ENCODE data around the gene SLC6A7. TPM values are rescaled to one million over a fixed set of nuclear protein-coding genes. Genes with fewer than 3 reads are reported as not detected.

SLC6A7 gene
- polyA plus RNA-seq, 6 donors from 2014 or later = not detected

GRCh38 chr5:150181027-150181426, 8.8 kb upstream of the SLC6A7 start:
- Mint-ChIP-seq H3K27me3 (peaks cover 0 to 33% (median 25%) of the 10 kb centered on the region in 3 donors), H3K9me3 (no peaks in the 10 kb centered on the region), H3K4me3 (no peak overlapping the region), H3K4me1 (no peaks in the 10 kb centered on the region), H3K27ac (peak overlapping the region in 1 of 6 donors; percentile 28), H3K36me3 (no peaks in the 10 kb centered on the region)
- DNase-seq (no peak), ATAC-seq (ENCODE audit: low read depth in 2 of 2) (no peak)

DNA sequence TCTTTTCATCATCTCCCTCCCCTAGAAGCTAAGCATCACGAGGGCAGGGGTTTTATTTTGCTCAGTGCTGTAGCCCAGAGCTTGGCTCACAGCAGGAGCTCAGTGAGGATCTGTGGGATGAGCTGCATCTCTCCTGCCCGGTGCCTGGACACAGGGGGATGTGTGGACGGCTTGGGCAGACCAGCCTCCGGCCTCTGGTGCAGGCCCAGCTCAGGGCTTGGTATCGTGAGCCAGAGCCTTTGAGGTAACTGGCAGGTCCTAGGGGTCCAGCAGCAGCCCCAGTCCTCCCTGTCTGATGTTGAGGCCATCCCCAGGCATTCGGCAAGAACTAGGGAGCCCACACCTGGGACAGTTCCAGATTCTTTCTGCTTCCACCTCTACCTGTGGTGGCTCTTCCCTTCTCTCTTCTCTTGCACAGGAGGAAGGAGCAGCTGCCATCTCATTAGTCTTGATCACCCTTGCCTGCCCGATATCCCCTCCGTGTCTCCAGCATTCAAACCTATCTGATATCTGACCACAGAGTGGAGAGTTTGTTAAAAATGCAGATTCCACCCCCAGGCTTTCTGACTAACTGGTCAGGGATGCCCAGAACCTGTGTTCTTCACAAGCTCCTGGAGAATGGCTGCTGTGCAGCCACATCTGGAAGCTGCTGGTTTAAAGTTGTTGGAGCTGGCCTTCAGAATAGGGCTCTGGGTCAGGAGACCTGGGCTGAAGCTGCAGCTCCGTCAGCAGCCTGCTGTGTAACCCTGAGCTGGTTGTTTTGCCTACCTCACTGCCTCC, 7.9 kb upstream of the SLC6A7 start:
- H3K9me3 Mint-ChIP-seq = no peaks in the 10 kb centered on the region
- no peak for ATAC-seq (ENCODE audit: low read depth in 2 of 2)
- H3K4me3 Mint-ChIP-seq = no peak overlapping the region
- H3K27me3 Mint-ChIP-seq = peaks cover 5 to 39% (median 24%) of the 10 kb centered on the region in 3 donors
- H3K36me3 Mint-ChIP-seq = no peaks in the 10 kb centered on the region
- no peak for DNase-seq
- no peaks in the 10 kb centered on the region for H3K4me1 Mint-ChIP-seq
- H3K27ac Mint-ChIP-seq = peak overlapping the region in 2 of 6 donors; percentile 25 to 67

DNA sequence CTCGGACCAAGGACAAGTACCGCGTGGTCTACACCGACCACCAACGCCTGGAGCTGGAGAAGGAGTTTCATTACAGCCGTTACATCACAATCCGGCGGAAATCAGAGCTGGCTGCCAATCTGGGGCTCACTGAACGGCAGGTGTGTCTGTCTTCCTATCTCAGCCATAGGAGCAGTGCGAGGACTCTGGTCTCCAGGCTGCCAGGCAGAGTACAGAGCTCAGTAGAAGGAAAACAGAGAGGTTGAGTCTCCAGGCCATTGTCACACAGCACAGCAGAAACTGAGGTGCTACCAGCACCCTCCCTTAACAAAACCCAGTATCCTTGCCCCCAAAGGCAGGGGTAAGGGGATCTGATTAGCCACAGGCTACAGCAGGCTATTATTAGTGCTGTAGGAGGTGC, 7.1 kb upstream of the SLC6A7 start:
- H3K9me3 Mint-ChIP-seq = no peaks in the 10 kb centered on the region
- H3K27me3 Mint-ChIP-seq = peaks cover 10 to 48% (median 32%) of the 10 kb centered on the region in 3 donors
- no peak overlapping the region for H3K27ac Mint-ChIP-seq
- no peak overlapping the region for H3K4me3 Mint-ChIP-seq
- H3K36me3 Mint-ChIP-seq = no peaks in the 10 kb centered on the region
- DNase-seq = no peak
- no peak for ATAC-seq (ENCODE audit: low read depth in 2 of 2)
- no peaks in the 10 kb centered on the region for H3K4me1 Mint-ChIP-seq

GRCh38 chr5:150183436-150183835, 6.4 kb upstream of the SLC6A7 start:
- H3K36me3 Mint-ChIP-seq = no peaks in the 10 kb centered on the region
- no peak overlapping the region for H3K4me3 Mint-ChIP-seq
- H3K27me3 Mint-ChIP-seq = peaks cover 10 to 48% (median 38%) of the 10 kb centered on the region in 3 donors
- H3K27ac Mint-ChIP-seq = no peak overlapping the region
- no peaks in the 10 kb centered on the region for H3K4me1 Mint-ChIP-seq
- DNase-seq (no peak), ATAC-seq (ENCODE audit: low read depth in 2 of 2) (no peak)
- H3K9me3 Mint-ChIP-seq = no peaks in the 10 kb centered on the region

- Mint-ChIP-seq H3K27ac (no peak overlapping the region), H3K36me3 (no peaks in the 10 kb centered on the region), H3K27me3 (peaks cover 12 to 51% (median 43%) of the 10 kb centered on the region in 3 donors), H3K4me3 (no peak overlapping the region), H3K4me1 (no peaks in the 10 kb centered on the region), H3K9me3 (no peaks in the 10 kb centered on the region)
- DNase-seq (no peak), ATAC-seq (ENCODE audit: low read depth in 2 of 2) (no peak)
Measured at GRCh38 chr5:150184006-150184405, 5.9 kb upstream of the SLC6A7 start.

DNA sequence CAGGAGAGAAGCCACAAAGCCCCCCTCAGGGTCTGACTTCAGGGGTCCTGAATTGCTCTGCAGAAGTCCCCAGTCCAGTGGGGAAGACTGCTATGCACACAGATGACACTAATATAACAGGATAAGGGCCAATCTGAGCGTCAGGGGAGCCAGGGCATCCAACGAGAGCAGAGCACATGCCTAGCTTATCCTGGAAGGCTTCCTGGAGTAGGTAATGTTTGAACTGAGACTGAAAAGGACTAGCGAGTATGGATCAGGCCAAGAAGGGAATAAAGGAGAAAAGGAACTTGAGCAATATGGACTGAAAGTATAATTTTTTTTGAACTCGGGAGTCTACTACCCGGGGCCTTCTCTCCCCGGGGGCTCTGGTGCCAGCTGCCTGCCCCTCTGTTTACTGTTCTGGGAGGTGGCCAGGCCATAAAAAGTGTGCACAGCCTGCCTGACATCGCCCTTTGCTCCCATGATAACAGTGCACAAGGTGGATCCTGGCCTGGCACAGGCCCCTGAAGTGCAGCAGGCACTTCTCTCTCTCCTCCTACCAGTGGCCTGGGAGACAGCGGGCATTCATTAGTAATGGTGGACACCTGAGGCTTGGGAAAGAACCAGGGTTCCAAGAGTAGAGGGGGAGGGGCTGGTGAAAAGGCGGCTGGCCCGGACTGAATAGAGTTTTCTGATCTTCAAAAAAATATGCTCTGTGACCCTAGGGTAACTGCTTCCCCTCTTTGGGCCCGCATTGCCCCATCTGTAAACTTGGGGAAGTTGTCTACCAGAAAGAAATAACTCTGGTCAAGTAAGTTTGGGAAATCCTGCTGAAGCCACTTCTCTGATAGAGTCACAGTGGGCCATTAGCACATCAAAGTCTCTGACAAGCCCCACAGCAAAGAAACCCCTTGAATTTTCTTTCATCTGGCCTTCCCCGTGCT, 4.6 kb upstream of the SLC6A7 start:
- no peaks in the 10 kb centered on the region for H3K9me3 Mint-ChIP-seq
- no peak overlapping the region for H3K4me3 Mint-ChIP-seq
- ATAC-seq (ENCODE audit: low read depth in 2 of 2) (no peak), DNase-seq (no peak)
- H3K27ac Mint-ChIP-seq = peak overlapping the region in 1 of 6 donors; percentile 81
- no peaks in the 10 kb centered on the region for H3K36me3 Mint-ChIP-seq
- peaks cover 20 to 62% (median 54%) of the 10 kb centered on the region in 3 donors for H3K27me3 Mint-ChIP-seq
- H3K4me1 Mint-ChIP-seq = no peaks in the 10 kb centered on the region

GRCh38 chr5:150186137-150186536, 3.7 kb upstream of the SLC6A7 start:
- Mint-ChIP-seq H3K4me1 (no peaks in the 10 kb centered on the region), H3K36me3 (no peaks in the 10 kb centered on the region), H3K9me3 (no peaks in the 10 kb centered on the region), H3K27me3 (peaks cover 26 to 65% (median 63%) of the 10 kb centered on the region in 3 donors), H3K27ac (peak overlapping the region in 1 of 6 donors; percentile 52), H3K4me3 (no peak overlapping the region)
- ATAC-seq (ENCODE audit: low read depth in 2 of 2) (no peak), DNase-seq (no peak)

GRCh38 chr5:150186897-150187296, 3.0 kb upstream of the SLC6A7 start:
- H3K9me3 Mint-ChIP-seq = no peaks in the 10 kb centered on the region
- no peaks in the 10 kb centered on the region for H3K4me1 Mint-ChIP-seq

DNA sequence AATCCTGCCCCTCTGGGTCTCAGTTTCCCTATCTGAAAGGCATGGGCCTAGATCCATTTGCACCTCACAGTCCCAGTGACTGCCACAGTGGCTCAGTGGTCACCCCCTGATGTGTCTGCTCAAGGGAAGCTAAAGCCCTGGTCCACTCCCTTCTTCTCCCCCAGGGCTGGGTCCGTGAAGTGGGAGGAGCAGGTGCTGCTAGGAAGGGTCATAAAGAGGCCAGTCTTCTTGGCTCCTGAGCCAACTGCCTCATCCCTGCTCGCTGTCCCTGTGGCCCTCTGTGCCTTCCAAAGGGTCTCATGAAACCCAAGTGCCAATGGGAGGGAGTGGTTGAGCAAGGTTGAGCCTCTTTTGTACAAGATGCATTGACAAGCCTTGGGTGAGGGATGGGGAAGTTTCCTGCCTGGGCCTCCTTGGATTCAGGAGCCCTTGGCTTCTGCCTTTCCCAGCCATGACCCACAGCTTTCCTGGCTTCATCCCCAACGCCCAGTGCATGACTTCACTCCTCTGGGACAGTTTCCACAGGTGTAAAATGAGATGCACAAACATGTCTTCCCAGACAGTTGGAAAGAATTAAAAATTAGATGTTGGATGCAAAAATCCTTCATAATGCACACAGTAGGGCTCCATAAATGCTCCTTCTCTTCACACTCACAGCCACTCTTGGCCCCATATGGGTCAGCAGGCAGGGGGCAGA, 1.6 kb upstream of the SLC6A7 start:
- no peak overlapping the region for H3K4me3 Mint-ChIP-seq
- H3K9me3 Mint-ChIP-seq = no peaks in the 10 kb centered on the region
- no peaks in the 10 kb centered on the region for H3K4me1 Mint-ChIP-seq
- ATAC-seq (ENCODE audit: low read depth in 2 of 2) (no peak), DNase-seq (no peak)
- no peaks in the 10 kb centered on the region for H3K36me3 Mint-ChIP-seq
- H3K27ac Mint-ChIP-seq = no peak overlapping the region
- peaks cover 39 to 69% (median 63%) of the 10 kb centered on the region in 3 donors for H3K27me3 Mint-ChIP-seq

More at GRCh38 chr5:150186897-150187296, 3.0 kb upstream of the SLC6A7 start:
- no peak for ATAC-seq (ENCODE audit: low read depth in 2 of 2)
- H3K4me3 Mint-ChIP-seq = no peak overlapping the region
- no peak for DNase-seq
- H3K27me3 Mint-ChIP-seq = peaks cover 31 to 71% (median 64%) of the 10 kb centered on the region in 3 donors
- no peaks in the 10 kb centered on the region for H3K36me3 Mint-ChIP-seq
- peak overlapping the region in 1 of 6 donors; percentile 42 for H3K27ac Mint-ChIP-seq

DNA sequence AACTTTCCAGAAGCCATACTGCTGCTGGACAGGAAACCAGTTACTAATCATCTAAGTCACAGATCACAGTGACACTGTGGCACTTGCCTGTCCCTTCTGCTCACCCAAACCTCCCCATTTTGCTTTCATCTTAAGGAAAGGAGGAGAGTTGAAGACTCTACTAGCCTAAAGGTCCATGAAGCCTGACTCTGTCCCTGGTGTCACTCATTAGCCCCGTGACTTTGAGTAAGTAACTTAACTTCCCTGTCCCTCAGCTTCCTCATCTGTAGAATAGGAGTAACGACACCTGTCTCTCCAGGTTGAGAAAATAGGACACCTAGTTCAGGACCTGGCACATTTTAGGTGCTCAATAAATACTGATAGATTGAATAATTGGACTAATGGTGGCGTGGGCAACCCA, 536 bp upstream of the SLC6A7 start:
- Mint-ChIP-seq H3K27me3 (peaks cover 45 to 69% (median 69%) of the 10 kb centered on the region in 3 donors), H3K27ac (no peak overlapping the region), H3K9me3 (no peaks in the 10 kb centered on the region), H3K4me3 (no peak overlapping the region), H3K36me3 (no peaks in the 10 kb centered on the region), H3K4me1 (no peaks in the 10 kb centered on the region)
- ATAC-seq (ENCODE audit: low read depth in 2 of 2) (no peak), DNase-seq (no peak)

- Mint-ChIP-seq H3K9me3 (no peaks in the 10 kb centered on the region), H3K36me3 (no peaks in the 10 kb centered on the region), H3K4me1 (no peaks in the 10 kb centered on the region), H3K4me3 (no peak overlapping the region), H3K27me3 (peaks cover 48 to 79% (median 71%) of the 10 kb centered on the region in 3 donors), H3K27ac (no peak overlapping the region)
- DNase-seq (no peak), ATAC-seq (ENCODE audit: low read depth in 2 of 2) (no peak)
Measured at GRCh38 chr5:150190503-150190979, 679 bp downstream of the SLC6A7 start.

- Mint-ChIP-seq H3K36me3 (no peaks in the 10 kb centered on the region), H3K27me3 (peaks cover 52 to 77% (median 76%) of the 10 kb centered on the region in 3 donors), H3K4me3 (peak overlapping the region in 1 of 8 donors; percentile 8), H3K27ac (no peak overlapping the region), H3K4me1 (no peaks in the 10 kb centered on the region), H3K9me3 (no peaks in the 10 kb centered on the region)
- DNase-seq (no peak), ATAC-seq (ENCODE audit: low read depth in 2 of 2) (no peak)
Measured at GRCh38 chr5:150190987-150191386, 1.1 kb downstream of the SLC6A7 start.

GRCh38 chr5:150192462-150192861, 2.6 kb downstream of the SLC6A7 start:
- DNase-seq (no peak), ATAC-seq (ENCODE audit: low read depth in 2 of 2) (no peak)
- H3K9me3 Mint-ChIP-seq = no peaks in the 10 kb centered on the region
- peaks cover 47 to 78% (median 71%) of the 10 kb centered on the region in 3 donors for H3K27me3 Mint-ChIP-seq
- no peak overlapping the region for H3K4me3 Mint-ChIP-seq
- no peaks in the 10 kb centered on the region for H3K4me1 Mint-ChIP-seq
- no peaks in the 10 kb centered on the region for H3K36me3 Mint-ChIP-seq
- H3K27ac Mint-ChIP-seq = no peak overlapping the region
